GM12865 (cell line): ENCODE results near the gene SCAF1.
A peak's percentile ranks its signal among the peaks of the same experiment; 100 is the strongest.

Experiments used
- DNase-seq: peaks from one replicate; pipeline ENCODE4 v3.0.0; 2010; ENCODE audit warnings: low read depth
- H3K4me3 ChIP-seq: 2 replicates; pipeline ENCODE4 v1.5.1; 2011; ENCODE audit warnings: mild to moderate bottlenecking, low read depth, low read length, control low read depth
- TF ChIP-seq, protein P1 (sequence below): IDR thresholded peaks from 2 replicates; pipeline ENCODE4 v1.5.1; 2011; ENCODE audit warnings: low read length, control low read depth, low read depth, inconsistent platforms; ENCODE audit not compliant: insufficient read depth; ENCODE audit errors: missing control alignments

Gene SCAF1

DNA sequence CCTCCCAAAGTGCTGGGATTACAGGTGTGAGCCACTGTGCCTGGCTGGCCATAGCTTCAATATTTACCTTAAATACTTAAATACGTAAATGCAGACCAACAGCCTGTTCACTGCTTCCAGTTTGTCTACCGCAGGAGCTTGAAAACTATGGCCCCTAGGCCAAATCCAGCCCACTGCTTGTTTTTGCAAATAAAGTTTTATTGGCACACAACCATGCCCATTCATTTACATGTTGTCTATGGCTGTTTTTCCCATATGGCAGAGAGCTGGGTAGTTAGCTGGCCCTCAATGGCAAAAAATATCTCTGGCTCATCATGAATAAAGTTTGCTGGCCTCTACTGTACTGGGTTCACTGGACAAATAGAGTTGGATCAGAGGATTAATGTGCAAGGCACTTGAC, 39.2 kb upstream of the SCAF1 start:
- DNase-seq: no peak
- no peak overlapping the region for H3K4me3 ChIP-seq
- TF ChIP-seq, protein P1, sequence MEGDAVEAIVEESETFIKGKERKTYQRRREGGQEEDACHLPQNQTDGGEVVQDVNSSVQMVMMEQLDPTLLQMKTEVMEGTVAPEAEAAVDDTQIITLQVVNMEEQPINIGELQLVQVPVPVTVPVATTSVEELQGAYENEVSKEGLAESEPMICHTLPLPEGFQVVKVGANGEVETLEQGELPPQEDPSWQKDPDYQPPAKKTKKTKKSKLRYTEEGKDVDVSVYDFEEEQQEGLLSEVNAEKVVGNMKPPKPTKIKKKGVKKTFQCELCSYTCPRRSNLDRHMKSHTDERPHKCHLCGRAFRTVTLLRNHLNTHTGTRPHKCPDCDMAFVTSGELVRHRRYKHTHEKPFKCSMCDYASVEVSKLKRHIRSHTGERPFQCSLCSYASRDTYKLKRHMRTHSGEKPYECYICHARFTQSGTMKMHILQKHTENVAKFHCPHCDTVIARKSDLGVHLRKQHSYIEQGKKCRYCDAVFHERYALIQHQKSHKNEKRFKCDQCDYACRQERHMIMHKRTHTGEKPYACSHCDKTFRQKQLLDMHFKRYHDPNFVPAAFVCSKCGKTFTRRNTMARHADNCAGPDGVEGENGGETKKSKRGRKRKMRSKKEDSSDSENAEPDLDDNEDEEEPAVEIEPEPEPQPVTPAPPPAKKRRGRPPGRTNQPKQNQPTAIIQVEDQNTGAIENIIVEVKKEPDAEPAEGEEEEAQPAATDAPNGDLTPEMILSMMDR: no peak

DNA sequence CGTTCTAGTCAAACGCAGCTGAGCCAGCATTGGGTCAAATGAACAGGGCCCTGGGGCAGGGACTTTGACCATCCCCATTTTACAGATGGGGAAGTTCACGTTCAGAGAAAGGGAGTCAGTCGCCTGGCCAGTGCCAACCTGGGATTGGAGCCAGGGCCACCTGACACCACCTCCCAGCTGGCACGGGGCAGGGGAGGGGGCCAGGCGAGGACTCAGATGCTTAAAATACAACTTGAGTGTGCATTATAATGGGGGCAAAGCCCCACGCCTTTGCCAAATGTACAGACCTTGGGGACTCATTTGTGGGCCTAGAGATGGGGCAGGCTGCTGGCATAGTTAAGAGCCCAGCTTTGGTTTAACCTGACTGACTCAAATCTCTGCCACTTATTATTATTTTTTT, 36.4 kb upstream of the SCAF1 start:
- no peak overlapping the region for H3K4me3 ChIP-seq
- TF ChIP-seq, protein P1: no peak
- no peak for DNase-seq

DNA sequence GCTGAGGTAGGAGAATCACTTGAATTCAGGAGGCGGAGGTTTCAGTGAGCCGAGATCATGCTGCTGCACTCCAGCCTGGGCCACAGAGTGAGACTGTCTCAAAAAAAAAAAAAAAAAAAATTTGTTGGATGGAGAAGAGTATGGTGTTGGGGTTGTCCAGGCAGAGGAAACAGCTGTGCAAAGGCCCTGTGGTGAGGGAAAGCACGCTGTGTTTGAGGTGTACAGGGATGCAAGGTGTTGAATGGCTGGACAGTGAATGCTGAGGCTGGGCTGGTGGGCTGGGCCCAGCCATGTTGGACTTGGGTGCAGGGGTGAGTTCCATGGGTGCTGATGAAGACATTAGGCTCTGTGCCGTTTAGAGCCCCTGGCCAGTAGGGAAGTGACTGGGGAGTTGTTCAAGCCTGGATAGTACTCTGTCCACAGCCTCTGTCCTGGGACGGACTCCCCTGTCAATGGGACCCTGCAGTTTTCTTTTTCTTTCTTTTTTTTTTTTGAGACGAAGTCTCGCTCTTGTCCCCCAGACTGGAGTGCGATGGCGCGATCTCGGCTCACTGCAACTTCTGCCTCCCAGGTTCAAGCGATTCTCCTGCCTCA, 32.4 kb upstream of the SCAF1 start:
- TF ChIP-seq, protein P1: no peak
- no peak overlapping the region for H3K4me3 ChIP-seq
- no peak for DNase-seq

DNA sequence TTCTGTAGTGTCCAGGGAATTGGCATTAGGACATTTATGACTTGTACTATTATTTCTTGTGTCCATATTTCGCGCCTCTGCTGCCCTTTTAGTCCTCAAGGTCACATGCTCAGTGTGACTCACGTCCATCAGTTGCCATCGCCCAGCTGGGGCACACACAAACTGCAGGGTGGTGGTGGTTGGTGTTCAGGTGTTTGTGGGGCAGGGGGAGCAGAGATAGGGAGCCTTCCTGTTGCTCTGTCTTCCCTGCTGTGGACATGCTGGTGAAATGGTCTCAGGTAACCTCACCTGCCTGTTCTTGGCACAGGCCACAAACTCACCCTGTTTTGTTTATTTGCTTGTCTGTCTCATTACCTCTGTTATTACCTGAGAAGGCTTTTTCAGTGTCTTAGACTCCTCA, 28.6 kb upstream of the SCAF1 start:
- TF ChIP-seq, protein P1: no peak
- H3K4me3 ChIP-seq: no peak overlapping the region
- DNase-seq: no peak

DNA sequence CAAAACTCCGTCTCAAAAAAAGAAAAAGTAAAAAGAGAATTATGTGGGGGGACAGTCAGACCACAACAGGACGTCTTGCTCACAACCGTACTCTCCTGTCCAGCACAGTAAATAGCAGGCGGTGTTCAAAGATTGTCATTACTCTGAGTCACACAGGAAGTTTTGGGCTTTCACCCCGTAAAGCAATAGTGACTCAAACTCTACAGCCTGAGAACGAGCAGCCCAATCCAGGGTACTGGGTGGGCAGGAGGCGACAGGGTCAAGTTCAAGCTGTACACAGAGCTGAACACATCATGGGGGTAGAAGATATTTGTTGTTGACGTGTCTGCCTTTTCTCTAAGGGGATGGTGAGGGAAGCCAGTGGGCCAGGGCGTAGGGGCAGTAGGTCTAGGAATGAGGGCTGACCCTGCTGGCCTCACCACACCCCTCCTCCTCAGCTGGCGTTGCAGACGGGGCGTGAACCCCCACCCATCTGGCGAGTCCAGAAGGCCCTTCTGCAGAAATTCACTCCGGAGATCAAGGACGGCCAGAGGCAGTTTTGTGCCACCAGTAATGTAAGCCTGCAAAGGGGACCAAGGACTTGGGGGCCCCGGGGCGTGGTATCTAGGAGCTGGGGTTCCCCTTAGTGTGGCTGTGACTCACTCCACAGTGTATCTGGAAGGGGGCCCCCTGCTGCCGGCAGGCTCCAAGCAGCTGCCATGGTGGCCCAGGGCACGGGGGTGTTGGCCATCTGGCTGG, 27.7 kb upstream of the SCAF1 start:
- no peak overlapping the region for H3K4me3 ChIP-seq
- TF ChIP-seq, protein P1: no peak
- DNase-seq: peak; percentile 48

DNA sequence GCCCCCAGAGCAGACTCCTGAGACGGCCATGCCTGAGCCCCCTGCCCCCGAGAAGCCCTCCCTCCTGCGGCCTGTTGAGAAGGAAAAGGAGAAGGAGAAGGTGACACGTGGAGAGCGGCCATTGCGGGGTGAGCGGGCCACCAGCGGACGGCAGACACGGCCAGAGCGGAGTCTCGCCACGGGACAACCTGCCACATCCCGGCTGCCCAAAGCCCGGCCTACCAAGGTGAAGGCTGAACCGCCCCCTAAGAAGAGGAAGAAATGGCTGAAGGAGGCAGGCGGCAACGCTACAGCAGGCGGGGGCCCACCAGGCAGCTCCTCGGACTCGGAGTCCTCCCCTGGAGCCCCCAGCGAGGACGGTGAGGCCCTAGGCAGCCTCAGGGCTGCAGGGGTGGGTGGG, 26.1 kb upstream of the SCAF1 start:
- no peak for DNase-seq
- no peak overlapping the region for H3K4me3 ChIP-seq
- TF ChIP-seq, protein P1: no peak
